Calu3 (cell line): ENCODE results near the gene PIPOX. TPM values are rescaled to one million over a fixed set of nuclear protein-coding genes. Genes with fewer than 3 reads are reported as not detected.

Source experiments
- BruUV-seq: library from RNA; stranded (reverse); fragments of 400-500 nt; replicated peaks from 2 replicates; lab custom pipeline; 2021; lab: Mats Ljungman, UMichigan
- CTCF ChIA-PET: fragments of 300-600 bp; sonication (Branson Sonifier 250); formaldehyde crosslinking; loops from one replicate; lab custom pipeline; 2022; ENCODE audit warnings: antibody characterized with exemption; lab: Charles Lee
- DNase-seq: peaks from one replicate; pipeline ENCODE4 v3.0.0; 2022
- H3K27ac Mint-ChIP-seq: one replicate; pipeline ENCODE4 v1.8.0; 2022; ENCODE audit warnings: mixed read lengths; ENCODE audit not compliant: unreplicated experiment
- H3K27me3 Mint-ChIP-seq: one replicate; pipeline ENCODE4 v1.8.0; 2022; ENCODE audit warnings: mixed read lengths; ENCODE audit not compliant: unreplicated experiment
- H3K36me3 Mint-ChIP-seq: one replicate; pipeline ENCODE4 v1.8.0; 2022; ENCODE audit warnings: mild to moderate bottlenecking, moderate library complexity, mixed read lengths; ENCODE audit not compliant: insufficient read depth, unreplicated experiment
- H3K4me1 Mint-ChIP-seq: one replicate; pipeline ENCODE4 v1.8.0; 2022; ENCODE audit warnings: mild to moderate bottlenecking, low read depth, mixed read lengths; ENCODE audit not compliant: unreplicated experiment
- H3K4me3 Mint-ChIP-seq: one replicate; pipeline ENCODE4 v1.8.0; 2022; ENCODE audit warnings: mild to moderate bottlenecking, low read depth, moderate library complexity, mixed read lengths; ENCODE audit not compliant: unreplicated experiment
- H3K9me3 Mint-ChIP-seq: one replicate; pipeline ENCODE4 v1.8.0; 2022; ENCODE audit warnings: low read depth, mixed read lengths; ENCODE audit not compliant: unreplicated experiment
- intact Hi-C: fragments of 100-400 bp; cut with micrococcal nuclease; formaldehyde crosslinking; loops from one replicate; pipeline ENCODE4 v1.10.0; 2022; ENCODE audit not compliant: unreplicated experiment
- total RNA-seq: library from RNA; stranded (reverse); gene quantifications from 2 replicates; pipeline ENCODE4 v1.2.3, GENCODE V29; 2022
- TF ChIP-seq, protein P1 (sequence below): fragments of 200-600 bp; IDR thresholded peaks from one replicate; pipeline ENCODE4 v1.8.0; 2022; ENCODE audit warnings: antibody characterized with exemption; ENCODE audit not compliant: unreplicated experiment

The PIPOX gene
- total RNA-seq, 1 experiment from 2014 or later, result 3.7 TPM

DNA sequence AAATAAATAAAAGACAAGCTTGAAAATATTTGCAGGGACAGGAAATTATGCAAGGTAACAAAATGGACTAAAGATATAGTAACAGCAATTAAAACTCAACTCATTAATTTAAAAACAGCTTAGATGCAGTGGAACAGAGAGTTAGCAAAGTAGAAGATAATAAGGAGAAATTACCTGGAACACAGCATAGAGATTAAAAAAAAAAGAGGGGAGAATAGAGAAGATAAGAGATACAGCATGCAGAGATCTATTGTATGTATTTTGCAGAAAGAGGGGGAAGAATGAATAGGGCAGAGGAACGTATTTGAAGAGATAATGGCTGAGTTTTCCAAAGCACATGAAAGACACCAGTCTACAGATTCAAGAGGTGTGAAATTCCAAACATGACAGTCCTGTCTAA is 8.4 kb upstream of the PIPOX start:
- intact Hi-C loops, result no loop called here
- TF ChIP-seq, protein P1, sequence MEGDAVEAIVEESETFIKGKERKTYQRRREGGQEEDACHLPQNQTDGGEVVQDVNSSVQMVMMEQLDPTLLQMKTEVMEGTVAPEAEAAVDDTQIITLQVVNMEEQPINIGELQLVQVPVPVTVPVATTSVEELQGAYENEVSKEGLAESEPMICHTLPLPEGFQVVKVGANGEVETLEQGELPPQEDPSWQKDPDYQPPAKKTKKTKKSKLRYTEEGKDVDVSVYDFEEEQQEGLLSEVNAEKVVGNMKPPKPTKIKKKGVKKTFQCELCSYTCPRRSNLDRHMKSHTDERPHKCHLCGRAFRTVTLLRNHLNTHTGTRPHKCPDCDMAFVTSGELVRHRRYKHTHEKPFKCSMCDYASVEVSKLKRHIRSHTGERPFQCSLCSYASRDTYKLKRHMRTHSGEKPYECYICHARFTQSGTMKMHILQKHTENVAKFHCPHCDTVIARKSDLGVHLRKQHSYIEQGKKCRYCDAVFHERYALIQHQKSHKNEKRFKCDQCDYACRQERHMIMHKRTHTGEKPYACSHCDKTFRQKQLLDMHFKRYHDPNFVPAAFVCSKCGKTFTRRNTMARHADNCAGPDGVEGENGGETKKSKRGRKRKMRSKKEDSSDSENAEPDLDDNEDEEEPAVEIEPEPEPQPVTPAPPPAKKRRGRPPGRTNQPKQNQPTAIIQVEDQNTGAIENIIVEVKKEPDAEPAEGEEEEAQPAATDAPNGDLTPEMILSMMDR, result no peak
- no peaks in the 10 kb centered on the region for H3K4me1 Mint-ChIP-seq
- no peaks in the 10 kb centered on the region for H3K27me3 Mint-ChIP-seq
- CTCF ChIA-PET, result interaction anchor here (0.9 kb wide), 1 partner anchor 12 kb away, joined by 3 read pairs; no protein-coding TSS in a partner anchor
- H3K27ac Mint-ChIP-seq, result no peak overlapping the region
- no peaks in the 10 kb centered on the region for H3K36me3 Mint-ChIP-seq
- H3K9me3 Mint-ChIP-seq, result peaks cover 8% of the 10 kb centered on the region
- no peak for DNase-seq
- H3K4me3 Mint-ChIP-seq, result no peak overlapping the region
- no TSS peak for BruUV-seq

DNA sequence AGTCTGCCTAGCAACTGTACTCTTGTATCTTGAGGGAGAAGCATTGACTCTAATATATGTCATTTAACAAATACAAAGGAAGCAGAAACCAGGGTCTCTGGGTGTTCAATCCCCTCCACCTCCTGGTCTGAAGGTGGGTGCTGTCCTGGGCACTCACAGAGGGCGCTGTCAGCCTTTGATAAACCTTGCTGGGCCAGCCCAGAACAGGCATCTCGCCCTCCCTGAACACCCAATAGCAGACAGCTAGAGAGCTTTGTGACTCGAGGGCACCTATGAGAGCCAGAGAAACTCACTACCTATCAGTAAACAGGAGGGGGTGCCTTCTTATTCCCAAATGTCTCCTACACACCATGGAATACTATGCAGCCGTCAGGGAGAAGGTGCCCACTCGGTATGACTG is 6.4 kb upstream of the PIPOX start:
- no peak overlapping the region for H3K4me3 Mint-ChIP-seq
- no peak for DNase-seq
- no peaks in the 10 kb centered on the region for H3K36me3 Mint-ChIP-seq
- no peaks in the 10 kb centered on the region for H3K27me3 Mint-ChIP-seq
- CTCF ChIA-PET, result no interaction called here
- peaks cover 8% of the 10 kb centered on the region for H3K9me3 Mint-ChIP-seq
- no peak overlapping the region for H3K27ac Mint-ChIP-seq
- BruUV-seq, result no TSS peak
- TF ChIP-seq, protein P1, result no peak
- no peaks in the 10 kb centered on the region for H3K4me1 Mint-ChIP-seq
- intact Hi-C loops, result no loop called here

DNA sequence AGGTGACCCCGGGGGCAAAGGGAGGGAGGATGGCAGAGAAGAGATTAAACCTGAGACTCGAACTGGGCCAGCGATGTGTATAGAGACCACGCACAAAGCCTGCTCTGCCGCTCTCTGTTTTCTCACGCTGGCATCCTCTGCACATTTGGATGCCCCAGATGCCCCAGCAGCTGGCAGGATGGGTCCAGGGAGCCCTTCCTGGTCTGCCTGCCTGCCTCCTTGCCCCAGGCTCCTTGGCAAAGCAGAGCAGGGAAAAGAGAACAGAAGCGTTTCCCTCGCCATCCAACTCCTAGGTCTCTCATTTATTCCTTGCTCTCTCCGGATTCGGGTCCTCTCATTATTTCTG is 5.2 kb upstream of the PIPOX start:
- intact Hi-C loops, result no loop called here
- BruUV-seq, result no TSS peak
- no peak for DNase-seq
- peaks cover 8% of the 10 kb centered on the region for H3K9me3 Mint-ChIP-seq
- no peaks in the 10 kb centered on the region for H3K27me3 Mint-ChIP-seq
- TF ChIP-seq, protein P1, result no peak
- peaks cover 6% of the 10 kb centered on the region for H3K4me1 Mint-ChIP-seq
- H3K36me3 Mint-ChIP-seq, result peaks cover under 1% of the 10 kb centered on the region
- CTCF ChIA-PET, result interaction anchor here (0.6 kb wide), 1 partner anchor 23 kb away, joined by 4 read pairs; no protein-coding TSS in a partner anchor
- H3K4me3 Mint-ChIP-seq, result no peak overlapping the region
- H3K27ac Mint-ChIP-seq, result no peak overlapping the region

DNA sequence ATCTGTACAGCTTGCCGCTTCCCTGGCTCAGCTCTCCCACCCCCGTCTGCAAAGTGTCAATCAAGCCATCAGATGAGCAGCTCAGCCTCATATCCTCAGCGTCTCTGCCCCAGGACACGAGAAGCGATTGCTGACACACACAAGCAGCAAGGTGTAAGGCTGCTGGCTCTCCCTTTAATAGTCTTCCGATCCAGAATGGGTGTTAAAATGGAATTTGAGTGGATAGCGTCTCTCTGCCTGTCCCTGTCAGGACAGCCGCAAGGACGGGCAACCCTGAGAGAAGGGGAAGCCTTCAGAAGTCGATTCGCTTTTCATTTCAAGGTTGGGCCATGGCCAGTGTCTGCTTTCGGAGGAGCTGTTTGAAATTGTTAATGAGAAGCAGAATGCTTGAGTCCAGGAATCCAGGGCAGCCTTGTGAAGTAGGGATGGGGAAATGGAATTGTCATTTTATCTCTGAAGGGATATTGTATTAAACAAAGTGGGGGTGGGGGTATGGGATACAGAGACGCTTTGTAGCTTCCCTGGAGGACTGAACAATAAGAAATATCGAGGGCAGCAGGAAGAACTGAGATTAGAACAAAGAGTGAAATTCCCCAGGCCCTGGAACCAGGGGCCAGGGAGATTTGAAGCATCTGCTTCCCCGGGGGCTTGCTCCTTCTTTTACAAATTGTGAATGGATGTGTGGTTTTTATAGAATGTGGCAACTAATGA is 4.7 kb upstream of the PIPOX start:
- peaks cover 3% of the 10 kb centered on the region for H3K36me3 Mint-ChIP-seq
- H3K4me1 Mint-ChIP-seq, result peaks cover 11% of the 10 kb centered on the region
- no peak overlapping the region for H3K4me3 Mint-ChIP-seq
- H3K9me3 Mint-ChIP-seq, result peaks cover 8% of the 10 kb centered on the region
- CTCF ChIA-PET, result interaction anchor here (0.6 to 1.3 kb wide), 3 partner anchors 10 to 86 kb away, joined by 3 to 4 read pairs (median 4); no protein-coding TSS in a partner anchor
- H3K27ac Mint-ChIP-seq, result no peak overlapping the region
- intact Hi-C loops, result no loop called here
- no TSS peak for BruUV-seq
- DNase-seq, result no peak
- TF ChIP-seq, protein P1, result no peak
- H3K27me3 Mint-ChIP-seq, result no peaks in the 10 kb centered on the region
